Stimulated activated CD8-positive, alpha-beta memory T cell treated with anti-CD3 and anti-CD28 coated beads, Interleukin-4, amount 100 ng/mL, for 1 hour (primary cell): Measurements from ENCODE around the gene IL1RAP.
"Not testable (repeated sequence)": the region's sequence is repeated elsewhere in the genome, so short reads cannot be mapped to it uniquely, and the experiment has no call there.

Source experiments
- DNase-seq, 2 donors: peaks; one replicate each; pipeline ENCODE4 v3.0.0-alpha.2; 2020; ENCODE audit warnings: low read depth in 2 of 2, low spot score in 1 of 2

The IL1RAP gene

DNA sequence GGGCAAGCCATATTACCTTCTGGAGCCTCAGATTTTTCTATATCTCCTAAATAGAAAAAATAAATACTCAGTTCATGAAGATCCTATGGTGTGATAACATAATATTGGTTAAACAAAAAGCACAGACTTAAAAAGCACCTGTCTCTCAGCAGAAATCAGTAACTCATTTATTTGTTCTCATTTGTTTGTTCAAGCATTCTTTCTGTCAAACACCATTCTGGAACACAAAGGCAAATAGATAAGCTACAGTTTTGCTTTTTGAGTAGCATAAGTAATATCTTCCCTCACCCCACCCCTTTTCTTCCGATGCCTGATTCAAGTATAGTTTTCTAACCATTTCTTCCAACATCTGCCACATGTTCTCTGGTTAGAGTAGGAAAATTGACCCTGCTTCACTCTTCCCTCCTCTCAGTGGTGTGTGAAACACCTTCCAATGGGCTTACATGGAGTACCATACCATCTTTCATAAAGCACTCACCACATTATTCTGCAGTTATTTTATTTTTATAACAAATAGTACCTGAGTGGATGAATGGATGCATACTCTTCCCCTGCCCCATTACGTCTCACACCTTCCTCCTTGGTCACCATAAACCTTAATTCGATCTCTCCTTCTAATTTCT lies 8.4 kb upstream of the IL1RAP start:
- DNase-seq: no peak

- no peak for DNase-seq
Measured at GRCh38 chr3:190506271-190506670, 7.6 kb upstream of the IL1RAP start.

DNA sequence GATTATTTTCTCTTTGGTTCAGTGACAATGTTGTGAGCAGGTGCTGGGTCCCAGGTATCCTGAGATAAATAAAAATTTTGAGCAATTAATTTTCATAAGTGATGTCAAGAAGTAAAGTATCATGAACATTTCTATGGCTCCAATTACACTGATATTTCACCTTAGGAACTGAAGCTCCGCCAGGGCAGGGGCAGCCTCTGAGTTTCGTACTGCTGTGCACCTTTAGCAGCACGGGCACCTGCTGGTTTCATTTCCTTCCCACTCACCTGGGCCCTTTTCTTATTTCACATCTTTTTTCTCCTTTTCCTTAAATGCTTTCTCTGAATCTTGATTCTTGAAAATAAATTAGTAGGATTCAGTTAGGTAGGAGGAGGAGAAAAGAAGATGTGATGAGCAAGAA lies 1.2 kb upstream of the IL1RAP start:
- no peak for DNase-seq

GRCh38 chr3:190514413-190515153 lies 698 bp downstream of the IL1RAP start:
- DNase-seq: no peak

DNA sequence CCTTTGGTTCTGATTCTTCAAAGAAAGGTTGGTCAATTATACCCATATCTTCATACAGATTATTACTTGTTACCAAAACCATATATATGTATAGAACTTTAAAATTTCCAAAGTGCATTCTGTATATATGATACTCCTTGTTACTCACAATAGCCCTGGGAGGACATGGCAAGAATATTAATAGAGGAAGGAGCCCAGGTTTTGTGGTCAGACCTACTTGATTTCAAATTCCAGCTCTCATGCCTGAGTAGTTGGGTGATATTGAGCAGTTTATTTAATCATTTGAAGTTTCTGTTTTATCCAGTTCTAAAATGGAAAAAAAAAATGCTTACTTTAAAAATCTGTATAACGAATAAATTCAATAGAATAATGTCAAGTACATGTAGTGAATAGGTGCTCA lies 2.5 kb downstream of the IL1RAP start:
- DNase-seq: no peak

GRCh38 chr3:190517687-190518086 lies 3.8 kb downstream of the IL1RAP start:
- no peak for DNase-seq

GRCh38 chr3:190518531-190518930 lies 4.6 kb downstream of the IL1RAP start:
- DNase-seq: not testable (repeated sequence)

GRCh38 chr3:190519886-190520285 lies 6.0 kb downstream of the IL1RAP start:
- DNase-seq: no peak

DNA sequence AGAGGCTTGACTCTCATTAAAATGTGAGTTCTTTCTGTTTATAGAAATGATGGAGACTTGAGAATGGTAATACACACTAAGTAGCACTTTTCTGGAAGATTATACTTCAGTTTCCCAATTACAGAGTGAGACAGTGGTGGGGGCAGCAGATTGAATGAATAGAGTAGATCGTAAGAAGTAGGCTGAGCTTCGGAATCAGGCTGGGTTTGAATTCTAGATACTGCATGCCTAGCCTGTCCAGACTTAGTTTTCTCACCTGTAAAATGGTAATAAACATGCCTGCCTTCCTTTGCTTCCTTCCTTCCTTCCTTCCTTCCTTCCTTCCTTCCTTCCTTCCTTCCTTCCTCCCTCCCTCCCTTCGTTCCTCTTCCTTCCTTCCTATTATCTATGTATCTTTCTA lies 8.1 kb downstream of the IL1RAP start:
- DNase-seq: no peak

DNA sequence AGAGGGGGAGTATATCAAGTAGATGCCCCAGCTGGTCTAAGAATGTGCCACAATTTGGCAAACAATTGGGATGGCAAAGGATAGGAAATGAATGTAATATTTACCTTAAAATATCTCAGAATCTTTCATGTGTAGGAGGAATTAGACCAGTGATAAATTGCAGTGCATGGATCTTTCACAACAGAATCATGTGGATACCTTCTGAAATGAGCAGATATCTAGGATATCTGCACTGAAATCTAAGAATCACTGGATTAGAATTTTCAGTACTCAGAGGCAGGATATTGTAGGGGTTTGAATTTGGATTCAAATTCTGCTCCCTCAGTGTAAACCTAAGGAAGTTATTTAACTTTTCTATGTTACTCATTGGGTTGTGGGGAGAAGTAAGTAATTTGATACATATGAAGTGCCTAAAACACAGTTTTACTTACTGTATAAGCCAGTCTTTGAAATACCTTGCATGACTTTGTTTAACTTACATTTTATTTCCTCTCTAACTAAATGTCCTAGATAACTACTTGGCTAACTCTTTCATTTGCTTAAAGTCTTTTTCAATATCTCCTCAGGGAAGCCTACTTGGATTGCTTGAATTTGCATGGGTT lies 8.8 kb downstream of the IL1RAP start:
- no peak for DNase-seq

- DNase-seq: no peak
Measured at GRCh38 chr3:190524942-190525341, 11.1 kb downstream of the IL1RAP start.

- no peak for DNase-seq
Measured at GRCh38 chr3:190525634-190526033, 11.7 kb downstream of the IL1RAP start.

- DNase-seq: no peak
Measured at GRCh38 chr3:190526787-190527762, 13.2 kb downstream of the IL1RAP start.

DNA sequence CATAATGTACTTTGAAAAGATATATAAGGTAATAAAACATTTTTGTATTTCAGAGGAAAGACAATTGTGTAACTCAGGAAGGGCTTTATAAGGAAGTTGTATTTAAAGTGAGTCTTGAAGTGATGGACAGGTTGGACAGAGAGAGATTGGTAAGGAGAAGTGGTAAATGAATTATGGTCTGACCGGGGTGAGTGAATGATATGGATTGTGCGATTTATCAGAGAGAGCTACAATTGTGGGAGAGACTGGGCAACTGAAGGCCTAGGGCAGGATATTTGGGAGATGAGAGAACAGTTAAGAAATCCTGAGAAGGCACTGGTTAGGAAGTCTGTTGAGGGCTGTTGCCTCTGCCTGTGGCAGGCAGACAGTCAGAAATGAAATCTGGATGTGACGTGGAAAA lies 14.8 kb downstream of the IL1RAP start:
- no peak for DNase-seq

GRCh38 chr3:190531406-190531805 lies 17.5 kb downstream of the IL1RAP start:
- no peak for DNase-seq

DNA sequence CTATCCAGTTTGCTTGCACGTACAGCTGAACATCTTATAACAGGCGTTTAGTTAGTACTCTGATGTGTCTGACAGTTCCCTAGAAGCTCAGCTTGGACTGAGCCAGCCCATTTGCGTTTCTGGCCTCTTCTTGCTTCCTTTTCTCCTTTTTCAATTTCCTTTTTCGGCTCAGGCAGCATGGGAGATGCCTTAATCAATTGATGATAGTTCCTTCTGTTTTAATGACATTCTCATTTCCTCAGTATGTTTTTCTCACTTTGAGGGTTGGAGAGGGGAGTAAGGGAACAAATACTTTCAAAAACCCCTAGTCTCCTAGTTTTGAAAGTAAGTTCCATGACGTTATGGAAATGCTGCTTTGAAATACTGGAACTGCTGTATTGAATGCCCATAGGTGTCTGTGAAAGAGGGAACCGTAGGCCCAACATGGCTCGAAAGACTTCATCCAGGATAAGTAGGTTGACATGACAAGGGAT lies 18.9 kb downstream of the IL1RAP start:
- no peak for DNase-seq

DNA sequence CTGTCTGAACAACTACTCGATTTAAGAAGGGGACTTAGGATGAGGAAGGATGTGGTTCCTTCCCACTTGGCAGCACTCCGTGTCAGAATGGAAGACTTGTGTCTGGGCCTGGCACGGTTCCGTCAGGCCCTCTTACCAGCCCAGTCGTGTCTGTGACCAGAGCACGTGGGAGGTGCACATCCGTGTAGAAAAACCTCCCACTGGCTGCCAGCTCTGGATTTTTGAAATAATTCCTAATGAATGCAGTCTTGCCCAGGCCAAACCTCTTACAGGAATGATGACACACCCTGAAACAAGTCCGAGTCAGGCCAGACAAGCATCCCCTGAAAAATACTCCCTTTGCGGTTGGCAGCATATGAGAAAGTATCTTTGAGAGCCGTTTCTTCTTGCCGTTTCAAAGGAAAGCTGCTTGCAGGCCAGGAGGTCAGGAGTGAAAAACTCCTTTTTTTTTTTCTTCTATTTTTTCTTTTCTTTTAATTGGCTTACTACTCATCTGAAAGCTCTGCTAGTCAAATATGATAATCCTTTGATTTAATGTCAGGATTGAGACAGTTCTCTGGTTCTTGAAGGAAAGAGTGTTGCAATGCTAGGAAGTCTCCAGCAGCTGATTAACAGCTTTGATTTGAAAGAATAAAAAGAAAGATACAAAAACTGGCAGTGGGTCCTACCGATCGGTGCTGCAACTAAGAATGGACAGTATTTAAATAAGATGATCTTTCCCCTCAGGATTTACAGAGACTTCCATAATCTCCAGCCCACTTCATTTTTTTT lies 19.8 kb downstream of the IL1RAP start:
- no peak for DNase-seq

DNA sequence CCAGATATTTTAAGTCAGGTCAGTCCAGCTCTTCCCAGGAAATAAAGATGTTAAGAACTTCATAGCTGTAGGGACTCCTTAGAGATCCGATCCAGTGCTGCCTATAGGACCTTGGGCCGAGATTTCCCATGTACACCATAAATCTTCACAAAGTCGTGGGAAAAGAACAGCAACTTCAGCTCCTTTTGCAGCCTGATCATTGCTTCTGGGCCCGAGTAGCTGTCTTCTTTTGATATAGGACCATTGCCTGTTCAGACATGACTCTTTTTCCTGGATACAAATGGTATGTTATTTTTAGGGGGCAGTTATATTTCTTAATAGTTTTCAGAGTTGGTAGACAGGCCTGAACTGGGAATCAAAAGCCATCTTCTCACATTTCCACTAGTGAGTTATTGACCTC lies 20.5 kb downstream of the IL1RAP start:
- no peak for DNase-seq

GRCh38 chr3:190534986-190535385 lies 21.1 kb downstream of the IL1RAP start:
- no peak for DNase-seq

DNA sequence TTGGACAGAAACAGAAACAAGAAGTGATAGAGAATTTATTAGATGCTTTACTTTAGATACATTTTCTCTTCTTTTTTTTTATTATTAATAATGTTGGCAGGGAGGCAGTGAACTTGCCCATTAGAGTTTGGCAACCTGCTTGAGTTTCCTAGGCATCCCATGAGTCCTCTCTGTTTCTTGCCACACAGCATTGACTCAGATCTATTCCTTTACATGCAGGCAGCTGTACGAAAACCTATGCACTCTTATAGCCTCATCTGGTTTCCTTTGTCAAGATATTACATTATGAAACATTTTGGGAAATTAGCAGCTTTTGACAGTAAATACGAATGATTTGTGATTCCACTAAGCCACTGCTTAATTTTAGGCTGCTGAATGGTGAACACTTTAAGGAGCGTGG lies 23.3 kb downstream of the IL1RAP start:
- DNase-seq: no peak

DNA sequence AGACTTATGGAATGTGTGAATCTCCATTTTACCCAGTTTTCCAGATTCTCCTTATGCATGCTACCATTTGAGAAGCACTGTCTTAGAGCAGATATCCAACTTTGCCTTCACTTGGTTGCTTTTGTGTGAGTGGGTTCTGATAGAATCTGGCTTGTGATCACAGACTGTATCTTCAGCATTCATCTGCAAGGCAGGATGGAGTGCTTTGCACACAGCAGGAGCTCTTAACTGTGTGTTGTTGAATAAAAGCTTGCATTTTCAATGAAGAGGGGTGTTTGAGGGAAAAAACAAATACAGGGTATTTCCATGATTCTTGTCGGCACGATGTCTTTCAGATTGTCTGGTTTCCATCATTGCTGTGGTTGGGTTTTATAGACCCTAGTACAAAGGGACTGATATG lies 24.4 kb downstream of the IL1RAP start:
- DNase-seq: no peak
